Heart left ventricle (tissue), 16 donors: ENCODE measurements around the gene YARS1. TPM values are rescaled to one million over a fixed set of nuclear protein-coding genes. Genes with fewer than 3 reads are reported as not detected.

ENCODE experiments used
- ATAC-seq, 4 donors: fragments of 200-7000 bp; cut with Tn5 transposase; one replicate each; pipeline ENCODE4 v1.9.1; 2020 to 2022; ENCODE audit warnings: moderate library complexity in 4 of 4, mild to moderate bottlenecking in 3 of 4, moderate number of reproducible peaks in 1 of 4
- DNase-seq, 5 donors: peaks; one replicate each; pipeline ENCODE4 v3.0.0-alpha.2; 2020
- H3K27ac ChIP-seq, 12 donors: fragments of 200-600 bp; sonication (generic) in 4 of 12; one replicate each; pipeline versions ENCODE4 v1.5.0 to v1.8.0; 2016 to 2022; ENCODE audit warnings: mild to moderate bottlenecking in 2 of 12
- H3K27me3 ChIP-seq, 9 donors: fragments of 200-600 bp; sonication (generic) in 2 of 9; one replicate each; pipeline versions ENCODE4 v1.5.1 to v1.8.0; 2016 to 2022; ENCODE audit warnings: mild to moderate bottlenecking in 3 of 9
- H3K36me3 ChIP-seq, 9 donors: fragments of 200-600 bp; sonication (generic) in 2 of 9; one replicate each; pipeline versions ENCODE4 v1.5.0 to v1.8.0; 2018 to 2022; ENCODE audit warnings: mild to moderate bottlenecking in 2 of 9
- H3K4me1 ChIP-seq, 12 donors: fragments of 200-600 bp; sonication (generic) in 4 of 12; one replicate each; pipeline versions ENCODE4 v1.5.0 to v1.8.0; 2016 to 2022; ENCODE audit warnings: mild to moderate bottlenecking in 3 of 12
- H3K4me3 ChIP-seq, 12 donors: fragments of 200-600 bp; sonication (generic) in 4 of 12; one replicate each; pipeline versions ENCODE4 v1.5.0 to v1.8.0; 2017 to 2022; ENCODE audit warnings: mild to moderate bottlenecking in 9 of 12, moderate library complexity in 4 of 12
- H3K9me3 ChIP-seq, 12 donors: fragments of 200-600 bp; sonication (generic) in 4 of 12; one replicate each; pipeline versions ENCODE4 v1.5.0 to v1.8.0; 2016 to 2022; ENCODE audit warnings: mild to moderate bottlenecking in 1 of 12
- POLR2A ChIP-seq, 2 donors: fragments of 450-650 bp; IDR thresholded peaks; one replicate each; pipeline ENCODE4 v1.6.1; 2017; ENCODE audit warnings: antibody characterized with exemption in 2 of 2, mild to moderate bottlenecking in 2 of 2, moderate library complexity in 2 of 2
- WGBS, 4 donors: extraction: QIAGEN DNeasy Blood & Tissue Kit in 2 of 4; methylation state at CpG; one replicate each; pipeline versions ENCODE4 v1.1.5 to v1.1.7; 2013 to 2018; 5-methylcytosine and 5-hydroxymethylcytosine counted together
- intact Hi-C, 10 donors: fragments of 100-400 bp; cut with DNase I; formaldehyde crosslinking; loops; one replicate each; pipeline versions ENCODE4 v1.11.1 to v1.14.2; 2022
- polyA plus RNA-seq, 2 donors: library from polyadenylated mRNA; stranded (reverse); fragments of 200-250 nt; gene quantifications; one replicate each; pipeline ENCODE4 v1.2.3, GENCODE V29; 2013
- total RNA-seq, 9 donors: library from RNA; depleted of rRNA in 2 of 9; stranded (reverse); fragments of >200 nt in 2 of 9; fragmentation: NEBNext Ultra II Directional in 3 of 9; extraction: Animal tissue kit (Norgen Biotek cat#: 25700) in 3 of 9; gene quantifications; one replicate each; pipeline versions ENCODE4 v1.1.0 to v1.2.4, GENCODE V29; 2016 to 2023
- TF ChIP-seq, protein P1 (sequence below), 12 donors: fragments of 200-600 bp; sonication (generic) in 4 of 12; IDR thresholded peaks; one replicate each; pipeline versions ENCODE4 v1.5.0 to v1.8.0; 2018 to 2022; ENCODE audit warnings: antibody characterized with exemption in 12 of 12, mild to moderate bottlenecking in 5 of 12
- donor health status: ischemic (EF 13 %, LVEDD 7.1; RV severe dilation, severe dysfunction).
- donor health status: healthy with polysubstance abuse.
- donor health status: DM: no; HTN: yes; CAD: no.
- donor health status: DM: no; HTN: no; CAD: no.
- donor health status: ischemic (EF 25% LVEDD 6.9; RV normal size, moderate dysfunction).
- donor health status: ischemic (EF 25% LVEDD 5.7; RV mildly dilated, moderate dysfunction).
- donor health status: healthy.
- donor health status: DM: yes; HTN: yes; CAD: no.
- donor health status: ischemic (EF 35%, LVEDD 5.7; RV mildly dilated, moderate dysfunction).
- donor health status: nonischemic (EF 11% LVEDD 7.7; RV severe dilation, severe dysfunction).
- donor health status: DM: yes; HTN: yes; CAD: no.
- donor health status: PGD.
- donor health status: ischemic (EF 29% LVEDD 5.4; RV normal size, mild dysfunction).
- donor health status: nonischemic (EF 23%, LVEDD 6.1; RV moderate dilation, normal function).

Gene YARS1
- total and polyA plus RNA-seq, 11 donors, result 18.6 to 61.3 (median 34.8) TPM

DNA sequence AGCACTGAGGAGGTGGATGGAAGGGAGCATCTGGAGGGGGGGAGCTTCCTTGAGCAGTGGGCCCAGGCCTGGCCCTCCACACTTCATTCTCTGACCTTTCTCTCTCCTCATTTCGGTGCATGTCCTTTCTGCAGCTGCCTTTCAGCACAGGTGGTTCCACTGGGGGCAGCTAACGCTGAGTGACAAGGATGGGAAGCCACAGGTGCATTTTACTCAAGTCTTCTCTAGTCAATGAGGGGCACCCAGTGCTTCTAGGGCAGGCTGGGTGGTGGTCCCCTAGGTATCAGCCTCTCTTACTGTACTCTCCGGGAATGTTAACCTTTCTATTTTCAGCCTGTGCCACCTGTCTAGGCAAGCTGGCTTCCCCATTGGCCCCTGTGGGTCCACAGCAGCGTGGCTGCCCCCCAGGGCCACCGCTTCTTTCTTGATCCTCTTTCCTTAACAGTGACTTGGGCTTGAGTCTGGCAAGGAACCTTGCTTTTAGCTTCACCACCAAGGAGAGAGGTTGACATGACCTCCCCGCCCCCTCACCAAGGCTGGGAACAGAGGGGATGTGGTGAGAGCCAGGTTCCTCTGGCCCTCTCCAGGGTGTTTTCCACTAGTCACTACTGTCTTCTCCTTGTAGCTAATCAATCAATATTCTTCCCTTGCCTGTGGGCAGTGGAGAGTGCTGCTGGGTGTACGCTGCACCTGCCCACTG is 43.2 kb downstream of the YARS1 start:
- DNase-seq, result no peak
- no peaks in the 10 kb centered on the region for H3K9me3 ChIP-seq
- no peak for ATAC-seq
- H3K4me3 ChIP-seq, result no peak overlapping the region
- WGBS, 4 donors, result 90 to 94% (median 92%) methylated on average over 7 of the region's 7 CpGs
- peaks cover 4 to 65% (median 51%) of the 10 kb centered on the region in 9 donors for H3K36me3 ChIP-seq
- TF ChIP-seq, protein P1, sequence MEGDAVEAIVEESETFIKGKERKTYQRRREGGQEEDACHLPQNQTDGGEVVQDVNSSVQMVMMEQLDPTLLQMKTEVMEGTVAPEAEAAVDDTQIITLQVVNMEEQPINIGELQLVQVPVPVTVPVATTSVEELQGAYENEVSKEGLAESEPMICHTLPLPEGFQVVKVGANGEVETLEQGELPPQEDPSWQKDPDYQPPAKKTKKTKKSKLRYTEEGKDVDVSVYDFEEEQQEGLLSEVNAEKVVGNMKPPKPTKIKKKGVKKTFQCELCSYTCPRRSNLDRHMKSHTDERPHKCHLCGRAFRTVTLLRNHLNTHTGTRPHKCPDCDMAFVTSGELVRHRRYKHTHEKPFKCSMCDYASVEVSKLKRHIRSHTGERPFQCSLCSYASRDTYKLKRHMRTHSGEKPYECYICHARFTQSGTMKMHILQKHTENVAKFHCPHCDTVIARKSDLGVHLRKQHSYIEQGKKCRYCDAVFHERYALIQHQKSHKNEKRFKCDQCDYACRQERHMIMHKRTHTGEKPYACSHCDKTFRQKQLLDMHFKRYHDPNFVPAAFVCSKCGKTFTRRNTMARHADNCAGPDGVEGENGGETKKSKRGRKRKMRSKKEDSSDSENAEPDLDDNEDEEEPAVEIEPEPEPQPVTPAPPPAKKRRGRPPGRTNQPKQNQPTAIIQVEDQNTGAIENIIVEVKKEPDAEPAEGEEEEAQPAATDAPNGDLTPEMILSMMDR (IDR thresholded peaks at IDR 0.05), result no peak
- TF ChIP-seq POLR2A (IDR thresholded peaks at IDR 0.05), result no peak
- H3K27me3 ChIP-seq, result no peaks in the 10 kb centered on the region
- H3K4me1 ChIP-seq, result peaks cover 0 to 9% (median 6%) of the 10 kb centered on the region in 12 donors
- intact Hi-C loops, result loop anchor here (1.0 to 10.0 kb wide), 13 partner anchors 32 to 373 kb away; no protein-coding TSS in a partner anchor
- H3K27ac ChIP-seq, result no peak overlapping the region

DNA sequence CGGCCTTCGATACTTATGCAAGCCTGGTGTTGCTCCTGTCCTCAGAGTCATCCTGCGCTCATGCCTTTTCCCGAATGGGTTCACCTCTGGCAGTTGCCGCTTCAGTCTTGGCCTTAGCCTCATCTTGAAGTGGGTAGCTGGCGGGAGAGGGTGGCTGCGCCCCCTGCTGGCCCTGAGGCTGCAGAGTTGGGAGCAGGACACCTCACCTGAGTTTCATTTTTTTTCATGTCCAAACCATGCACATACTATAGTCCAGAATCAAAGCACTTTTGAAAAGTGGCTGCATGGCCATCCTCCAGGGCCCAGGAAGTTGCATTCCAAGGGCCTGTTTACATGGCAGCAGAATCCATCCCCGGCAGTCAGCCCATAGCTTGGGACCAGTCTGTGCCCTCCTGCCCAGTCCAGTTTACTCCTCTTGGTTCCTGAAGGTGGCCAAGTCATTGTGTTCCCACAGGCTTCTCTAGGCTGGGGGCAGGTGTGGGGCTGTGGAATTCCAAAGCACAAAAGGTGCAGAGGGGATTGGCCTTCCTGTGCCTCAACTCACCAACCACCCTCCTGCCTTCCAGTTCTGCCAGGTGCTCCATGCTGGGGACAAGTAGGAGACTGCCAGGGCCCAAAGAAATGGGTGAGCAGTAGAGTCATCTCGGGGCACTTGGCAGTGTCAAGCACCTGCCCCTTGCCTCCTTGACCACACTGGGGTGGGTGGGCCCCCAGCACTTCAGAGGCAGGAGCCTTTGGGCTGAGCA is 44.0 kb downstream of the YARS1 start:
- no peak overlapping the region for H3K27ac ChIP-seq
- WGBS, 4 donors, result 17 to 33% (median 28%) methylated on average over 8 to 9 of the region's 9 CpGs
- no peaks in the 10 kb centered on the region for H3K27me3 ChIP-seq
- no peaks in the 10 kb centered on the region for H3K9me3 ChIP-seq
- no peak for TF ChIP-seq POLR2A (IDR thresholded peaks at IDR 0.05)
- TF ChIP-seq, protein P1 (IDR thresholded peaks at IDR 0.05), result peak; percentile 87 to 95 (median 92)
- no peak overlapping the region for H3K4me3 ChIP-seq
- ATAC-seq (peak; percentile 78 to 91 (median 83)), DNase-seq (peak; percentile 75 to 89 (median 80))
- intact Hi-C loops, result loop anchor here (1.0 to 10.0 kb wide), 13 partner anchors 31 to 372 kb away; no protein-coding TSS in a partner anchor
- peaks cover 0 to 9% (median 6%) of the 10 kb centered on the region in 12 donors for H3K4me1 ChIP-seq
- H3K36me3 ChIP-seq, result peaks cover 3 to 61% (median 45%) of the 10 kb centered on the region in 9 donors

DNA sequence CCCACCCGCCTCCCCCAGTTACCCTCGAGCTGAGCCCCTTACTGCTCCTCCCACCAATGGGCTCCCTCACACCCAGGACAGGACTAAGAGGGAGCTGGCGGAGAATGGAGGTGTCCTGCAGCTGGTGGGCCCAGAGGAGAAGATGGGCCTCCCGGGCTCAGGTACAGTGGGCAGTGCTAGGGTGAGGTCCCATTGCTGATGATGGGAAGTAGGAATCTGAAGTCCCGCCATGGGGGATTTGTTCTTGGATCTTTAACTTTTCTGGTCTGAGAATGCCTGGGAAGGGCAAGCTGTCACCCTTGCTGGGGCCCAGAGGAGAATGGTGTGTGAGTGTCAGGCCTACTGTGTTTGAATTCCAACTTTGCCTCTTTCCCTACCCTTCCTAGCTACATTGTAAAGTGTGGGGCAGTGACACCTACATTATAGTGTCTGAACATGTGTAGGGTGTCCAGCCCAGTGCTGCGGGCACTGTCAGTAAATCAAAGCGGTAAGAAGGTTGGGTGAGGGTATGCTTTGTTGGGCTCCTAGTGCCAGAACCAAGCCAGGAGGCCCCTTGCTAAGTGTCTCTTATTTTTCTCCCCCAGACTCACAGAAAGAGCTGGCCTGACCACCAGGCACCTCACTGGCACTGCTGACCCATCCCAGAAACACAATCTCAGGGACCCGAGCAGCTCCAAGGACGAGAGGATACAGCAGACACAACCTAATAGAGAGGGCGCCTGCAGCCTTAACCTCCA is 44.7 kb downstream of the YARS1 start:
- TF ChIP-seq POLR2A (IDR thresholded peaks at IDR 0.05), result no peak
- TF ChIP-seq, protein P1 (IDR thresholded peaks at IDR 0.05), result no peak
- ATAC-seq (no peak), DNase-seq (no peak)
- Histone ChIP-seq H3K4me1 (peaks cover 0 to 16% (median 8%) of the 10 kb centered on the region in 12 donors), H3K27ac (no peak overlapping the region), H3K27me3 (no peaks in the 10 kb centered on the region), H3K4me3 (no peak overlapping the region), H3K36me3 (peaks cover 2 to 55% (median 37%) of the 10 kb centered on the region in 9 donors), H3K9me3 (no peaks in the 10 kb centered on the region)
- intact Hi-C loops, result loop anchor here (1.0 to 10.0 kb wide), 13 partner anchors 30 to 372 kb away; no protein-coding TSS in a partner anchor
- 86 to 92% (median 91%) methylated on average over 10 of the region's 10 CpGs for WGBS, 4 donors
